Epithelial cell of esophagus (primary cell): ENCODE data around the gene SIAH3.

ENCODE experiments used
- DNase-seq: peaks from one replicate; pipeline ENCODE4 v3.0.0; 2010; ENCODE audit warnings: low read depth
- H3K4me3 ChIP-seq: 2 replicates; pipeline ENCODE4 v1.5.1; 2011; ENCODE audit warnings: mild to moderate bottlenecking, low read length, control low read depth
- TF ChIP-seq, protein P1 (sequence below): IDR thresholded peaks from 2 replicates; pipeline ENCODE4 v1.5.1; 2011; ENCODE audit warnings: low read depth, mild to moderate bottlenecking, low read length, control low read depth, inconsistent platforms; ENCODE audit not compliant: insufficient read depth; ENCODE audit errors: missing control alignments

SIAH3 gene

GRCh38 chr13:45865414-45865813, 13.9 kb upstream of the SIAH3 start:
- TF ChIP-seq, protein P1, sequence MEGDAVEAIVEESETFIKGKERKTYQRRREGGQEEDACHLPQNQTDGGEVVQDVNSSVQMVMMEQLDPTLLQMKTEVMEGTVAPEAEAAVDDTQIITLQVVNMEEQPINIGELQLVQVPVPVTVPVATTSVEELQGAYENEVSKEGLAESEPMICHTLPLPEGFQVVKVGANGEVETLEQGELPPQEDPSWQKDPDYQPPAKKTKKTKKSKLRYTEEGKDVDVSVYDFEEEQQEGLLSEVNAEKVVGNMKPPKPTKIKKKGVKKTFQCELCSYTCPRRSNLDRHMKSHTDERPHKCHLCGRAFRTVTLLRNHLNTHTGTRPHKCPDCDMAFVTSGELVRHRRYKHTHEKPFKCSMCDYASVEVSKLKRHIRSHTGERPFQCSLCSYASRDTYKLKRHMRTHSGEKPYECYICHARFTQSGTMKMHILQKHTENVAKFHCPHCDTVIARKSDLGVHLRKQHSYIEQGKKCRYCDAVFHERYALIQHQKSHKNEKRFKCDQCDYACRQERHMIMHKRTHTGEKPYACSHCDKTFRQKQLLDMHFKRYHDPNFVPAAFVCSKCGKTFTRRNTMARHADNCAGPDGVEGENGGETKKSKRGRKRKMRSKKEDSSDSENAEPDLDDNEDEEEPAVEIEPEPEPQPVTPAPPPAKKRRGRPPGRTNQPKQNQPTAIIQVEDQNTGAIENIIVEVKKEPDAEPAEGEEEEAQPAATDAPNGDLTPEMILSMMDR = no peak
- no peak overlapping the region for H3K4me3 ChIP-seq
- DNase-seq = no peak

DNA sequence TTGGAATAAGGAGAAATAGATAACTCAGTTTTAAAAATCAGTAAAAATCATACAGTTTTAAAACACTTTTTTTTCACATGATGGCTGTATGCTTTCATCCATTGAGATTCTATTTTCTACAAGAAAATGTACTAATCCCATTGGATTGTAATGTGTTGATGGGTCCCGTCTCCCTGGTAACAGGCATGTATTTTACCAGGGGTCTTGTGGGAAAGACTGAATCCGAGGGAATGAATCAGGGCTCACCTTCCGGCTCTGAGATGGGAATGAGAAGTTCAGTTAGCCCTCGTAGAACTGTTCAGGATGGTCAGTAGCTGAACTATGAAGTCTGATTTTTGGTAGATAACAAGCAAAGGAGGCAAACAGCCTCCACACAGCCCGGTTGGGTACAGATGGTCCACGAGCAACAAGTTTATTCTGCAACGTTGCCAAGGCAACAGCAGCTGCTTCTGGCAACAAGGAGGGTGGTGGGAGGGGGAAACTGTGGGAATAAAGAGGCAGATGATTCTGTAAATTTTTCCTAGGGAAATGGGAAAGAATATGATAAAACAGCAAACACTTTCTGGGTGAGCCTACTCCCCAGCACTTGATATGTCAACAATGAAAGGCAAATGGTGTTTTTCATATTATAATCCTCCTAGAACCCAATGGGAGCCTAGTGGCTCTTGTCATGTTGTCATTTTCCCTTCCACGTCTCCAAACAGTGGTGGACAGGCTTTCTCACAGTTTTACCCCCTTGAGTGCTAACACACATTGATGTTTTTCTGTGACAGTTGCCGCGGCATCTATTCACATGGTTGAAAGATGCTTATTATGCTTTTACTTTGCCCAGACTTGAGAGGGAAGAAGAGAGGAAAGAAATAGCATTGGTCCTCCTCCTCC, 12.4 kb upstream of the SIAH3 start:
- no peak overlapping the region for H3K4me3 ChIP-seq
- TF ChIP-seq, protein P1 = no peak
- no peak for DNase-seq

GRCh38 chr13:45861322-45861721, 9.8 kb upstream of the SIAH3 start:
- DNase-seq = no peak
- TF ChIP-seq, protein P1 = no peak
- no peak overlapping the region for H3K4me3 ChIP-seq

GRCh38 chr13:45860240-45860639, 8.7 kb upstream of the SIAH3 start:
- no peak overlapping the region for H3K4me3 ChIP-seq
- TF ChIP-seq, protein P1 = no peak
- no peak for DNase-seq

DNA sequence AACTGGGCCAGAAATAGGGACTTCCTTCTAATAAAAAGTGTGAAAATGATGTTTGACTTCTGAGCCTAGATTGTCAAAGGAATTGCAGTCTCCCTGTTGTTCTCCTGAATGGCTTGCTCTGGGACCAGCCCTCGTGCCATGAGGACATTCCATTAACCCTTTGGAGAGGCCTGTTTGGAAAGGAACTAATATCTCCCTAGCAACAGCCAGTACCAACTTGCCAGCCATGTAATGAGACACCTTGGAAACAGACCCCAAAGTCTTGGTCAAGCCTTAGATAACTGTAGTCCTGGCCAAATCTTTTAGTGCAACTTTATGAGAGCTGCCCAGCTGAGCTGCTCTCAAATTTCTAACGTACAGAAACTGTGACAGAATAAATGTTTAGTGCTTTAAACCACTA, 8.2 kb upstream of the SIAH3 start:
- H3K4me3 ChIP-seq = no peak overlapping the region
- no peak for DNase-seq
- TF ChIP-seq, protein P1 = no peak

DNA sequence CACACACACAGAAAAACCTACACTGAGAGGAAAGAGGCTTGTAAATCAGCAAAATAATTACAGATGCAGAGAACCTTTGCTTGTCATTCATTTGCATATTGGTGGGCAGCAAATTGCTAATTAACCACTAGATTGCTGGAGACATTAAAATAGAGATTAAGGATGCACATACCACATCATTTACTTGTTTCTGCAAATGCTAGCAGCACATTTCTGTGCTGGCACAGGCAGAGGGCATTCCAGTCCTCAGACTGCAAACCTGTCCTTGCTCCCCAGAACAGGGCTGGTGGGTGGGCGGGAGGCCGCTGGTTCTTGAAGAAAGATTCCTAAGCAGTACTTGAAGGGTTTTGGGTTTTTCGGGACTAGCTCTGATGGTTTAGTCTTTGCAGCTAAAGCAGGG, 941 bp upstream of the SIAH3 start:
- TF ChIP-seq, protein P1 = no peak

DNA sequence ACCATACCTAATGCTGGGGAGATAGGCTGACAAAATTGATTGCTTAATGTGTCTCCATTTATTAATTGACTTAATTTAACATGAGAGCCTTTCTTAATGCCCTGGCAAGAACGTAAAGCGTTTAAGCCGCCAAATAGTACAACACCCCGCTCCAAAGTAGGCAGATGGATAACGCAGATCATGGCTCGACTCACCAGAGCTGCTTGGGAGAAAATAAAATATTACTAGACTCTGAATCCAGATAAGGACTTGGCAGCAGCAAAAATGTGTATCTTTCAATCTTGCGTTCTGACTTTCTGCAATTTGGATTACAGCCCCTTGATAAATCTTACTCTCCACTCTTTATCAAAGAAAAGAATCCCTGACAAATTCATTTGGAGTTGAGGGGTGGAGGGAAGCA, 403 bp upstream of the SIAH3 start:
- TF ChIP-seq, protein P1 = no peak
- DNase-seq = no peak
- H3K4me3 ChIP-seq = no peak overlapping the region

More for the DNA sequence above, 941 bp upstream of the SIAH3 start:
- H3K4me3 ChIP-seq = no peak overlapping the region
- DNase-seq = no peak
